HepG2 (cell line): ENCODE results near the gene LYZL1. TPM values are rescaled to one million over a fixed set of nuclear protein-coding genes. Genes with fewer than 3 reads are reported as not detected.
A peak's percentile ranks its signal among the peaks of the same experiment; 100 is the strongest.

Experiments
- ARID5B ChIP-seq: IDR thresholded peaks from 2 replicates; pipeline ENCODE4 v1.4.0; 2020; ENCODE audit warnings: mild to moderate bottlenecking, missing genetic modification reagents
- DNMT3B ChIP-seq: conservative IDR thresholded peaks from 2 replicates; pipeline ENCODE4 v1.6.1; 2016; ENCODE audit warnings: missing biosample characterization, control low read depth
- HOXD1 ChIP-seq: sonication (generic); formaldehyde crosslinking; IDR thresholded peaks from 2 replicates; pipeline ENCODE4 v1.5.0; 2020; ENCODE audit warnings: missing genetic modification reagents
- NCOR1 ChIP-seq: fragments of 200-600 bp; sonication (generic); IDR thresholded peaks from 2 replicates; pipeline ENCODE4 v1.7.0; 2017; ENCODE audit warnings: antibody characterized with exemption, low read length, borderline replicate concordance
- NFKB2 ChIP-seq: sonication (generic); formaldehyde crosslinking; IDR thresholded peaks from 2 replicates; pipeline ENCODE4 v1.4.0; 2020; ENCODE audit warnings: missing genetic modification reagents, borderline replicate concordance
- SOX13 ChIP-seq, 3 experiments: fragments of 450-650 bp in 1 of 3; sonication (generic) in 1 of 3; formaldehyde crosslinking in 1 of 3; IDR thresholded peaks in 2 of 3; conservative IDR thresholded peaks in 1 of 3; 2 replicates each; pipeline versions ENCODE4 v1.5.0 to v1.6.1; 2016 to 2020; ENCODE audit warnings: antibody characterized with exemption in 1 of 3, mild to moderate bottlenecking in 1 of 3, missing compliant biosample characterization in 1 of 3, missing genetic modification reagents in 1 of 3, moderate library complexity in 1 of 3
- TFAP4 ChIP-seq: sonication (generic); IDR thresholded peaks from 2 replicates; pipeline ENCODE4 v1.6.1; 2016; ENCODE audit warnings: low read depth, borderline replicate concordance
- ZFP91 ChIP-seq: sonication (generic); formaldehyde crosslinking; IDR thresholded peaks from 2 replicates; pipeline ENCODE4 v1.9.0; 2022; ENCODE audit warnings: missing genetic modification reagents, mild to moderate bottlenecking, borderline replicate concordance
- ZHX2 ChIP-seq, 2 experiments: sonication (generic) in 1 of 2; formaldehyde crosslinking in 1 of 2; IDR thresholded peaks; 2 replicates each; pipeline versions ENCODE4 v1.6.1 to v1.9.0; 2014 to 2022; ENCODE audit warnings: antibody characterized with exemption in 1 of 2, borderline replicate concordance in 1 of 2, inconsistent platforms in 1 of 2, low read depth in 1 of 2, missing genetic modification reagents in 1 of 2
- polyA plus RNA-seq, 8 experiments: library from polyadenylated mRNA; depleted of rRNA in 3 of 8; stranded (reverse) in 7 of 8; unstranded in 1 of 8; fragments of >200 nt; fragmentation: Illumina TruSeq in 4 of 8; extraction: Trizol in 4 of 8; gene quantifications; 2 replicates each; pipeline versions ENCODE4 v1.2.1 to v1.2.3, GENCODE V29; 2011 to 2016; ENCODE audit warnings: low read depth in 4 of 8, missing spikeins in 1 of 8, mixed read lengths in 1 of 8; ENCODE audit not compliant: insufficient read depth in 1 of 8
- total RNA-seq, 5 experiments: library from RNA; depleted of rRNA; stranded (reverse); fragments of >200 nt; fragmentation: Illumina TruSeq; extraction: Trizol; gene quantifications; 2 replicates each; pipeline ENCODE4 v1.2.3, GENCODE V29; 2016; ENCODE audit warnings: low read depth in 1 of 5
- TF ChIP-seq, protein P1 (sequence below): IDR thresholded peaks from 2 replicates; pipeline ENCODE4 v1.6.1; 2018; ENCODE audit warnings: missing genetic modification reagents
- TF ChIP-seq, protein P2 (sequence below): sonication (generic); formaldehyde crosslinking; IDR thresholded peaks from 2 replicates; pipeline ENCODE4 v1.8.1; 2023; ENCODE audit warnings: missing genetic modification reagents, inconsistent platforms, borderline replicate concordance

LYZL1 gene
- total and polyA plus RNA-seq, 2 of the 13 experiments (the other 11 are each of a cell fraction or from before 2014, with no cell fraction given) = not detected

GRCh38 chr10:29332761-29333148 lies 43.9 kb downstream of the LYZL1 start (continued):
- TF ChIP-seq NFKB2 (CRISPR knock-in tag) (no peak), ZFP91 (CRISPR knock-in tag) (no peak), DNMT3B (no peak), ARID5B (CRISPR knock-in tag) (peak; percentile 37; the same call in 1 of the 2 replicates), ZHX2 (IDR thresholded peaks at IDR 0.05; ENCODE audit: low read depth) (no peak), ZHX2 (CRISPR knock-in tag; IDR thresholded peaks at IDR 0.05; ENCODE audit: borderline replicate concordance) (no peak), SOX13 (IDR thresholded peaks at IDR 0.05) (no peak), SOX13 (CRISPR knock-in tag; conservative IDR thresholded peaks at IDR 0.05 in 1 of 2, IDR thresholded peaks at IDR 0.05 in 1 of 2) (peak in 1 of 2 experiments; percentile 56; a peak in 2 of 4 replicates), TFAP4 (0 out of 2 replicates have a peak, but pooled peaks have one; percentile 13), HOXD1 (CRISPR knock-in tag) (peak; percentile 98), NCOR1 (peak; percentile 79; the same call in 1 of the 2 replicates)
- TF ChIP-seq, protein P1, sequence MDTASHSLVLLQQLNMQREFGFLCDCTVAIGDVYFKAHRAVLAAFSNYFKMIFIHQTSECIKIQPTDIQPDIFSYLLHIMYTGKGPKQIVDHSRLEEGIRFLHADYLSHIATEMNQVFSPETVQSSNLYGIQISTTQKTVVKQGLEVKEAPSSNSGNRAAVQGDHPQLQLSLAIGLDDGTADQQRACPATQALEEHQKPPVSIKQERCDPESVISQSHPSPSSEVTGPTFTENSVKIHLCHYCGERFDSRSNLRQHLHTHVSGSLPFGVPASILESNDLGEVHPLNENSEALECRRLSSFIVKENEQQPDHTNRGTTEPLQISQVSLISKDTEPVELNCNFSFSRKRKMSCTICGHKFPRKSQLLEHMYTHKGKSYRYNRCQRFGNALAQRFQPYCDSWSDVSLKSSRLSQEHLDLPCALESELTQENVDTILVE (CRISPR knock-in tag) = no peak
- TF ChIP-seq, protein P2, sequence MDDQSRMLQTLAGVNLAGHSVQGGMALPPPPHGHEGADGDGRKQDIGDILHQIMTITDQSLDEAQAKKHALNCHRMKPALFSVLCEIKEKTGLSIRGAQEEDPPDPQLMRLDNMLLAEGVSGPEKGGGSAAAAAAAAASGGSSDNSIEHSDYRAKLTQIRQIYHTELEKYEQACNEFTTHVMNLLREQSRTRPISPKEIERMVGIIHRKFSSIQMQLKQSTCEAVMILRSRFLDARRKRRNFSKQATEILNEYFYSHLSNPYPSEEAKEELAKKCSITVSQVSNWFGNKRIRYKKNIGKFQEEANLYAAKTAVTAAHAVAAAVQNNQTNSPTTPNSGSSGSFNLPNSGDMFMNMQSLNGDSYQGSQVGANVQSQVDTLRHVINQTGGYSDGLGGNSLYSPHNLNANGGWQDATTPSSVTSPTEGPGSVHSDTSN (CRISPR knock-in tag) = no peak
